Fibroblast of peridontal ligament (primary cell): ENCODE data around the gene UNC80.

ENCODE experiments used
- DNase-seq: peaks from one replicate; pipeline ENCODE4 v3.0.0-alpha.2; 2010; ENCODE audit errors: extremely low read depth

Gene UNC80

GRCh38 chr2:209806318-209806717, 34.7 kb downstream of the UNC80 start:
- no peak for DNase-seq

- DNase-seq: no peak
Observed at GRCh38 chr2:209808521-209808920, 36.9 kb downstream of the UNC80 start.

GRCh38 chr2:209809256-209809655, 37.6 kb downstream of the UNC80 start:
- DNase-seq: no peak

DNA sequence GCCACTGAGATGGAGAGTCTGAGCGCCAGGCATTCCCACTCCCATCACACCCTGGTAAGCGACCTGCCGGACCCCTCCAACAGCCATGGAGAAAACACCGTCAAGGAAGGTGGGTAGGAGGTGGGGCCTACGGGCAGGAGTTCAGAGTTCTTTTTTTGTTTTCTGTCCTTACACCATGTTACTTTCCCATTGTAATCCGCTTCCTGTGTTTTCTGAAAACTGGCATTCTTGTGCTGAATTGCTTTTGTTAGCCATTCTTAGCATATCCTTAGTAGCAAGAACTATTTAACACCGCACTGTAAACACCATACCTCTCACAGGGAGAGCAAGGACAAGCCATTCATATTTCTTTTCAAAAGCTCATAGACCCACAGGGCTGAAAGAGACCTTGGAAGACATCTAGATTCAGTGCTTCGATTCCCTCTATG, 46.2 kb downstream of the UNC80 start:
- DNase-seq: no peak

DNA sequence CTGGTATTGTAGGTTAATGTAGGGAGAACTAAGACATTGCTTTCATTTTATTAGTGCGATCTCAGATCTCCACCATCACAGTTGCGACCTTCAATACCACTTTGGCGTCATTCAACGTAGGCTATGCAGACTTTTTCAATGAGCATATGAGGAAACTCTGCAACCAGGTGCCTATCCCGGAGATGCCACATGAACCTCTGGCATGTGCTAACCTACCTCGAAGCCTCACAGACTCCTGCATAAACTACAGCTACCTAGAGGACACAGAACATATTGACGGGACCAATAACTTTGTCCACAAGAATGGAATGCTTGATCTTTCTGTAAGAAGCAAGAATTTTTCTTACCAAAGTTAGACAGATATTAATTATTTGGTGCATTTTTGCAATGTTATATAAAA, 47.3 kb downstream of the UNC80 start:
- no peak for DNase-seq

DNA sequence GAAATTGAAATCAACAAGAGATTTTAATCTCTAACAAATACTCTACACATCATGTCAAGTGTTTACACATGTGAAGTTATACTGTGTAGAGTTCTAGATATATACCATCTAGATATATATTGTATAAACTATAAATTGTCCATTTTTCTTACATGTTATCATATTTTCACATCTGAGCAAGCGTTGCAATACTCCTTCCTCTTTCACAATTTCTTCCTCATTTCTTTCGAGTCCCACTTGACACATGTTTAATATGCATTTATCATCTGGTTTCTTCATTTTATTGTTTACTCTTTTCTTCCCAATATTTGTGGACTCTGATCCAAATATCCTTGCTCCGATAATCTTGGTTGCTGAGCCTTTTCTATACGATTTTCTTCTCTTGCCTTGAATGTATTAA, 50.2 kb downstream of the UNC80 start:
- DNase-seq: no peak

DNA sequence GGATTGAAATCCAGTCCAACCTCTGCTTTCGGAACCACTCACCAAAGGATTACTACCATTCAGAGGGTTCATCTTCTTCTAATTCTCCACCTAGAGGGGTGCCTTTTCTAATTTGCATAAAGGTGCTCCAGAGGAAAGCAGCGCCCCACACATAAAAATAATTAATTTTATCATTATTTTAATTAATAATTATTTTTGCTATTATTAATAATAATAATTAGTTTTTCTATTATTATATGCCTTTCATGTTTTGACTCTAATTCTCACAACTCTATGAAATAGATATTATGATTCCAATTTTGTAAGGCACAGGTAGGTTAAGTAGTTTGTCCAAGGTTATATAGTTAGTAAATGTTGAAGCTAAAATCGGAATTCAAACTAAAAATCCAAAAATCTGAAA, 51.9 kb downstream of the UNC80 start:
- DNase-seq: no peak

DNA sequence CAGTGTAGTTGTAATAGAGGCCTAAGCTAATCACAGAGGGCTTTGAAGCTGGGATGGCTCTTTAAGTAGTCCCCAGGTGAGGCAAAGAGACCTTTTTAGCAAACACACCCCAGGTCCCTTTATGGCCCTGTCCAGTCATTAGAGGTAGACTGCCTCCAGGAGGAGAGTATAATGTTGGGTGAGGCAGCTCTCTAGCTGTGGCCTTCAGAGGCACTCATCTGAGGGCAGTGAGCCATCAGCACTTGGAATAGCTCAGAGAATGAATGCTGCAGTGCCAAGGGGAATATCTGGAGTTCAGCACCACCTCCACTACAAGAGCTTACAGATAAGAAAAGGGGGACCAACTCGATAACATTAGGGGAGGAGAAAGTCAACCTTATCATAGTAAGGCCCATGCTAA, 52.8 kb downstream of the UNC80 start:
- no peak for DNase-seq

GRCh38 chr2:209830722-209831465, 59.3 kb downstream of the UNC80 start:
- DNase-seq: no peak

DNA sequence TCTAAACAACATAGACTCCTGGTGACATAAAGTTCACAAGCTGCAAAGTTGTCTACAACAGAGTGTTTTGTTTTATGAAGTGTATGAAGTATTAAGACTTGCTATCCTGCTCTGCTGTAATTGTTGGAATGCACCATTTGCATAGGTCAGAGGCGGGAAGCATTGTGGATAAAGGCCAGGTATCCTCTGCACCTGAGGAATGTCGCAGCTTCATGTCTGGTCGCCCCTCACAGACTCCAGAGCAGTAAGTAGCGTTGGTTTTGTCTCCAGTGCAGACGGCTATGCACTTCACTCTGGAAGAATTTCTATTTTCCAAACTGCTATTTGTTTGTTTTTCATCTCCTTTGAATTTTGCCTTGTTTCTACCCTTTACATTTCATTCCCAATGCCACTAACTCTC, 63.1 kb downstream of the UNC80 start:
- DNase-seq: no peak

DNA sequence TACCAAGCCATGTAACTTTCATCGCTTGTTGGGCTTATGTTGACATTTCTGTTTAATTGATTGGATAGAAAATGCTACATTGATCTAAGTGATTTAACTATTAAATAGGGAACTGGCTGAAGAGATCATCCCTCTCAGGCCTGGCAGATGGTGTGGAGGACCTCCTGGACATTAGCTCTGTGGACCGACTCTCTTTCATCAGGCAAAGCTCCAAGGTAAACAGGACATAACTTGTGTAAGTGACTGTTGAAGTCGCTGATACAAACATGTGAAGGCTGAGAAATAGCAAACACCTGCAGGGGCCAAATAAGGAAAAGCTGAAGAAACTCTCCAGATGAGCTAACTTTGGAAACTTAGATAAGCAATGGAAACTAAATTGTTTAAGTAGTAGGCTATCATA, 68.8 kb downstream of the UNC80 start:
- no peak for DNase-seq

DNA sequence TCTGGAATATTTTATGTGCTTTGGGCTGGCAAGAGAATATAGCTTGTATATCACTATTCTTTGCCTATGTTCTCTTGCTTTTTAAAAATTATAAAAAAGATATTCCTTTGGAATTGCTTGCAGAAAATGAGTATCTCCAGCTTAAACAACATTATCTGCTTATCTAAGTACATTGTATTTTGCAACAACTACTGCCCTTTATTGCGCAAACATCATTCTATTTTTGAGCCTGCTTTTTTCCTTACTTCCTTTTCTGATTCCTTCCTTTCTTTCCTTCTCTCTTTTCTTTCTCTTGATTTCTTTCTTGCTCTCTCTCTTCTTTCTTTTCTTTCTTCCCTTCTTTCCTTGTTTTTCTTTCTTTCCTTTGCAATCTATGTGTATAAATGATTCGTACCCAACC, 74.0 kb downstream of the UNC80 start:
- DNase-seq: no peak

- no peak for DNase-seq
Observed at GRCh38 chr2:209864716-209865295, 93.2 kb downstream of the UNC80 start.

GRCh38 chr2:209868271-209868994, 96.8 kb downstream of the UNC80 start:
- DNase-seq: no peak

DNA sequence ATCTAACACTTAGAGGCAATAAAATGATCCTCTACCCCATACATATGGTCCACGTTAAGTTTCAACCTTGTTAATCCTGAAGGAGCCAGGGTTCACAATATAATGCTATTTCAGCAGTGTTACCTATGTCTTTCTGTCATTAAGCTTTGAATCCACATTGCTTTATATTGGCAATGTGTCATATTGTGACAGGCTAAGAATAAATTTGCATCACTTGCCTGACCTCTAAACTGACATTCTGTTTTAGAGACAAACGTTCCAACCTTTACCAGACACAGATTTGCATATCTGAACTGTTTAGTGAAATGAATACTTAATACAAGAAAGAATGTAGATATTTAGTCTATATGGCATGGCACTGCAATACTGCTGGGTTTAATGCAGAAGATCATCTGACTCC, 98.4 kb downstream of the UNC80 start:
- no peak for DNase-seq

DNA sequence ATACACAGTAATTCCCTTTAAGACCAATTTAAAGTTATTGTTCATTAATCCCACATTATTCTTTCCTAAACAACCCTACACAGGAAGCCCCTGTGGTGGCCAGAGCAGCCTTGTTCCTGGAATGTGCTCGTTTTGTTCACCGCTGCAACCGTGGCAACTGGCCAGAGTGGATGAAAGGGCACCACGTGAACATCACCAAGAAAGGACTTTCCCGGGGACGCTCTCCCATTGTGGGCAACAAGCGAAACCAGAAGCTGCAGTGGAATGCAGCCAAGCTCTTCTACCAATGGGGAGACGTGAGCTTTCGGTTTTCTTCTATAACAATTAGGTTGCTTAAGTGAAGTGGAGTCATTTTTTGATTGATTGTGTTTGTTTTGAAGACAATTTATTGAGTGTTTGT, 101.0 kb downstream of the UNC80 start:
- DNase-seq: no peak

DNA sequence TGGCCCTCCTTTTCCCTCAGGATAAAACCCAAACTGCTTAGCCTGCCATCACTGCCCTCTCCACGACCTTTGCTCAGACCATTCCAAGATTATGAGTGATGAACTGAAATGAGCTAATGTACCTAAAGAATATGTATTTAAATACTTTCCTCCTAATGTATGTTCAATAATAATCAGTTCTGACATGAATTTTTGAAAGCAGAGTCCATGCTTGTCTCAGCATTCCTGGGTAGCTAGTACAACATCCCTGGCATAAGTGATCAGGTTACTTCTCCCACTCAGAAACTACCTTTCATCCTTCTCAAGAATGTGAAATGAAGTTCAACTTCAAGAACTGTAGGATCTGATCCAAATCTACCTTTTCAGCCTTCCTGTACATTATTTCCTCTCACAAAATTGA, 103.6 kb downstream of the UNC80 start:
- DNase-seq: no peak

- DNase-seq: no peak
Observed at GRCh38 chr2:209876211-209876610, 104.6 kb downstream of the UNC80 start.

DNA sequence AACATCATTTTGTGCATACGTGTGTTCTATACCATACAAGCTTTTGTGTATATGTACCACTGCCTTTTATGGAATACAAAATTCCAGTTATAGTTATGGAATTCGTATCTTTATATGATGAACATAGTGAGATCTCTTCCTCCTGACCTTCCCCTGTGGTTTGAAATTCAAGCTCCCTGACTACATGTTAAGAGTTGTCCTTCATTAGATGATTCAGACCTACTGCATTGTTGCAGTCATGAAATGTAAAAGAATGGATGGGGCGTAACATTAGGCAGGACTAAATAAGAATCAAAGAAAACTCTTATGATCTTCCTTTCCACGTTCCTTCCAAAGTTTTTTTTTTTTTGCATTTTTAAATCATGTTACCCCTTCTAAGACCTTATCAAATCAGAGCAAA, 107.1 kb downstream of the UNC80 start:
- no peak for DNase-seq

GRCh38 chr2:209900638-209901037, 129.0 kb downstream of the UNC80 start:
- DNase-seq: no peak

DNA sequence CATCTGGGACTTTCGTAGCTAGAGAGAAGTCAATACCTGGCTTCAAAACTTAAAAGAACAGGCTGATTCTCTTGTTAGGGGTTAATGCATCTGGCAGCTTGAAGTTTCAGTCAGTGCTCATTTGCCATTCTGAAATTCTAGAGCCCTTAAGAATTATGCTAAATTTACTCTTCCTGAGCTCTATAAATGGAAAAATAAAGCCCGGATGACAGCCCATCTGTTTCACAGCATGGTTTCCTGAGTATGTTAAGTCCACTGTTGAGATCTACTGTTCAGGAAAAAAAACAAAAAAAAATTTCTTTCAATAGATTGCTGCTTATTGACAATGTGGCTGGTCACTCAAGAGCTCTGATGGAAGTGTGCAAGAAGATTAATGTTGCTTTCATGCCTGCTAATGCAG, 129.5 kb downstream of the UNC80 start:
- DNase-seq: no peak

GRCh38 chr2:209905691-209906090, 134.1 kb downstream of the UNC80 start:
- no peak for DNase-seq

GRCh38 chr2:209907746-209908145, 136.1 kb downstream of the UNC80 start:
- DNase-seq: no peak
